Heart left ventricle (tissue), 13 donors: ENCODE results near the gene SEL1L2.

ENCODE experiments used
- CTCF ChIP-seq, 12 donors: fragments of 200-600 bp; sonication (generic) in 4 of 12; IDR thresholded peaks; one replicate each; pipeline versions ENCODE4 v1.5.0 to v1.8.0; 2018 to 2022; ENCODE audit warnings: antibody characterized with exemption in 12 of 12, mild to moderate bottlenecking in 5 of 12
- POLR2A ChIP-seq, 2 donors: fragments of 450-650 bp; IDR thresholded peaks; one replicate each; pipeline ENCODE4 v1.6.1; 2017; ENCODE audit warnings: antibody characterized with exemption in 2 of 2, mild to moderate bottlenecking in 2 of 2, moderate library complexity in 2 of 2
- donor health status: ischemic (EF 13 %, LVEDD 7.1; RV severe dilation, severe dysfunction).
- donor health status: DM: no; HTN: yes; CAD: no.
- donor health status: DM: no; HTN: no; CAD: no.
- donor health status: ischemic (EF 25% LVEDD 6.9; RV normal size, moderate dysfunction).
- donor health status: ischemic (EF 25% LVEDD 5.7; RV mildly dilated, moderate dysfunction).
- donor health status: ischemic (EF 35%, LVEDD 5.7; RV mildly dilated, moderate dysfunction).
- donor health status: nonischemic (EF 11% LVEDD 7.7; RV severe dilation, severe dysfunction).
- donor health status: DM: yes; HTN: yes; CAD: no.
- donor health status: PGD.
- donor health status: ischemic (EF 29% LVEDD 5.4; RV normal size, mild dysfunction).
- donor health status: nonischemic (EF 23%, LVEDD 6.1; RV moderate dilation, normal function).

- TF ChIP-seq POLR2A (IDR thresholded peaks at IDR 0.05) (no peak), CTCF (IDR thresholded peaks at IDR 0.05) (no peak)
These were observed 40.6 kb upstream of the SEL1L2 start for GRCh38 chr20:14030991-14031390.
